ENCODE results near the gene CDH24.

CDH24 gene

GRCh38 chr14:23045419-23046357 lies 11.6 kb downstream of the CDH24 start:
- in situ Hi-C loops (cut with MboI; ENCODE audit: low sequenced_read_pairs): no loop called here

- in situ Hi-C loops (cut with MboI; ENCODE audit: low sequenced_read_pairs): no loop called here
Observed at GRCh38 chr14:23044840-23045239, 12.5 kb downstream of the CDH24 start.

DNA sequence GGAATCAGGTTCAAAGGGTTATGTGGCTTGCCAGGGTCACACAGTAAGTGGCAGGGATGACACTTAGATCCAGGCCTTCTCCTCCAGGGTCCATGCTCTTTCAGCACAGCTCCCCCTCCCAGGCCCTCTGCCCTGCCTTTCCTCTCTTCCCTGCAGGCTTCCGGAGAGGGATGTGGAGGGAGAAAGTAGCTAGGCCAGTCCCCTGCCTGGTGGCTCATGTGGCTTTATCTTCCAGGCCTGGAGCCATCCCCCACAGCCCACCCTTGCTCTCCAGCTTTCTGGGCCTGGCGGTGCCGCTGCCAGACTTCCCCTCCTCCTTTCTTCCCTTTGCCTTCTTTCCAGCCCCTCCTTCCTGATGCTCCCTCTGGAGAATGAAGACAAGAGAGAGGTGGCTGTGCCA lies 13.6 kb downstream of the CDH24 start:
- in situ Hi-C loops (cut with MboI; ENCODE audit: low sequenced_read_pairs): no loop called here

GRCh38 chr14:23043145-23043544 lies 14.2 kb downstream of the CDH24 start:
- in situ Hi-C loops (cut with MboI; ENCODE audit: low sequenced_read_pairs): no loop called here

DNA sequence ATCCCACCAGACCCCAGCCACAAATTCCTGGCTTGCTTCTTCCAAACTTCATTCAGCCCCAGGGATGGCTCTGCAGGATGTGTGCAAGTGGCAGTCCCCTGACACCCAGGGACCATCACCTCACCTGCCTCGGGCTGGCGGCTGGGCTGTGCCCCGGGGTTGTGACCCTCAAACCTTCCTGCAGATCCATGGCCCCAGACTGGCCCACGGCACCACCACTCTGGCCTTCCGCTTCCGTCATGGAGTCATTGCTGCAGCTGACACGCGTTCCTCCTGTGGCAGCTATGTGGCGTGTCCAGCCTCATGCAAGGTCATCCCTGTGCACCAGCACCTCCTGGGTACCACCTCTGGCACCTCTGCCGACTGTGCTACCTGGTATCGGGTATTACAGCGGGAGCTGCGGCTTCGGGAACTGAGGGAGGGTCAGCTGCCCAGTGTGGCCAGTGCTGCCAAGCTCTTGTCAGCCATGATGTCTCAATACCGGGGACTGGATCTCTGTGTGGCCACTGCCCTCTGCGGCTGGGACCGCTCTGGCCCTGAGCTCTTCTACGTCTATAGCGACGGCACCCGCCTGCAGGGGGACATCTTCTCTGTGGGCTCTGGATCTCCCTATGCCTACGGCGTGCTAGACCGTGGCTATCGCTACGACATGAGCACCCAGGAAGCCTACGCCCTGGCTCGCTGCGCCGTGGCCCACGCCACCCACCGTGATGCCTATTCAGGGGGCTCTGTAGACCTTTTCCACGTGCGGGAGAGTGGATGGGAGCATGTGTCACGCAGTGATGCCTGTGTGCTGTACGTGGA lies 15.0 kb downstream of the CDH24 start, which contains the start of gene PSMB11:
Gene PSMB11 (plus strand): TSS at position 51 of the 804 bp plus-strand sequence. CDS start 14 bp downstream, at position 65.
- in situ Hi-C loops (cut with MboI; ENCODE audit: low sequenced_read_pairs): no loop called here

GRCh38 chr14:23041729-23042128 lies 15.6 kb downstream of the CDH24 start:
- in situ Hi-C loops (cut with MboI; ENCODE audit: low sequenced_read_pairs): no loop called here

GRCh38 chr14:23040100-23040499 lies 17.2 kb downstream of the CDH24 start:
- in situ Hi-C loops (cut with MboI; ENCODE audit: low sequenced_read_pairs): no loop called here

DNA sequence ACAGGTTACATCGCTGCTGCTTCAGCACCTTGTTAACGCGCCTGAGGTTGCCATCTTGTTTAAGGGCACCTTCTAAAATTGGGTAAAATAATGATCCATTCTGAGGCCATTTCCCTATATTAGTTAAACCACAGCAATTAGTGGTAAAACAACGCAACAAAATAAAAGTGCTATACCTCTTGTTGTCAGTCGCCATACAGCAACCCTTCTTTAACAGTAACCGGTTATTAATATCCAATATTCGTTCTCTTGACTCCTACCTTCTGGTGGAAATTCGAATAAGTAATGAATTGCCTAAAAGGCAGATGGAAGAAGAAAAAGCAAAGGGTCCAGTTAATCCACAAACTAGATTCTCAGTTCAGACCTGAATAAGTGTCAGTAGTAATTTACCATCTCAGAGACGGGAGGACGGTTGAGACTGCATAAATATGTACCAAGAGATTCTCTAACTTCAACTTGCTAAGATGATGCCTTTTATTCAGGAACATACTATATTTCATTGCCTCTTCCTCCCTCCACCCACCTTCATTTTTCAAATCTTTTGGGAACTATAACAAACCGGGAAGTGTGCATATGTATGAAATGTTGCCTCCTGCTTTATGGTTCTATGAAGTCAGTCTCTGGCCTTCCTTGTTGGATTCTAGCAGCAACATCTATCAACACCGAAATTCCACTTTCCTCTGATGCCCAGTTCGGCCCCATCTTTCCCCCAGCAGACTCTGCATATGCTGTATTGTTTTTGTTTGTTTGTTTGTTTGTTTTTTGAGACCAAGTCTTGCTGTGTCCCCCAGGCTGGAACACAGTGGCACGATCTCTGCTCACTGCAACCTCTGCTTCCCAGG lies 21.8 kb downstream of the CDH24 start:
- in situ Hi-C loops (cut with MboI; ENCODE audit: low sequenced_read_pairs): no loop called here

DNA sequence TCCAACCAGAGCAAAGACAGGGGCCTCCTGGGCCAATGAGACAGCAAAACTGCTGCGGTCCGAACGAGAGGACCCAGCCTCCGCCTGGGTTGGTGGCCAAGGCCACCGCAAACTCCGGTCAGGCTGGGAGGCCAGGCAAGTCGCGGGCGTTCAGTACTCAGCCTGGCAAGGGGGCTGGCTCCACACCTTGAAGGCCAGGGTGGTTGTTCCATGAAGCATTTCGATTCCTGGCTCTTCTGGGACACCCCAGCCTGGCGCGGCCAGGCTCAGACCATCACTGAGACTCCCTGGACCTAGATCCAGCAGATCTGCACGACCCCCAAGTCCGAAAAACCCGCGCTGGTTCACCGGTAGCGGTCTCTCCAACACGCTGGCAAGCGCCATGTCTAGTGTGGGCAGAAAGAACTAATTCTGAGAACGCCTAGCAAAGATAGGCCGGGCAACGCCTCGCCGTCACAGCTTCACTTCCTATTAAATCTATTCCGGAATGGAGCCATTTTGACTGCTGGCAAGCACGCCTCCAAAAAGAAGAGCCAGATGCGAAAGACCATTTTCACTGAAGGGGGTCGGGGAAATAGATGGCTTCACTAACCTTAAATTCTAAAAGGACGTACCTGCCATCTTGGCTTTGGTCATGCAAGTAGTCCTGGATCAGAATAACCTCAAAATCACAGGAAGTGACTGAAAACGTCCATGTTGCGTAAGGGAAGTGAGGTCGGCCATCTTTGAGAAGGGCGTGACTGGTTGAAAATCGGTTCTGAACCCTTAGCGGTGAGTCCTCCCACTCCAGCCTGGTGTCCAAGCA lies 22.6 kb downstream of the CDH24 start, which contains the start of gene PSMB5:
Gene PSMB5 (minus strand): TSS at position 403 of the 805 bp plus-strand sequence. CDS start 19 bp downstream, at position 384.
- in situ Hi-C loops (cut with MboI; ENCODE audit: low sequenced_read_pairs): no loop called here

DNA sequence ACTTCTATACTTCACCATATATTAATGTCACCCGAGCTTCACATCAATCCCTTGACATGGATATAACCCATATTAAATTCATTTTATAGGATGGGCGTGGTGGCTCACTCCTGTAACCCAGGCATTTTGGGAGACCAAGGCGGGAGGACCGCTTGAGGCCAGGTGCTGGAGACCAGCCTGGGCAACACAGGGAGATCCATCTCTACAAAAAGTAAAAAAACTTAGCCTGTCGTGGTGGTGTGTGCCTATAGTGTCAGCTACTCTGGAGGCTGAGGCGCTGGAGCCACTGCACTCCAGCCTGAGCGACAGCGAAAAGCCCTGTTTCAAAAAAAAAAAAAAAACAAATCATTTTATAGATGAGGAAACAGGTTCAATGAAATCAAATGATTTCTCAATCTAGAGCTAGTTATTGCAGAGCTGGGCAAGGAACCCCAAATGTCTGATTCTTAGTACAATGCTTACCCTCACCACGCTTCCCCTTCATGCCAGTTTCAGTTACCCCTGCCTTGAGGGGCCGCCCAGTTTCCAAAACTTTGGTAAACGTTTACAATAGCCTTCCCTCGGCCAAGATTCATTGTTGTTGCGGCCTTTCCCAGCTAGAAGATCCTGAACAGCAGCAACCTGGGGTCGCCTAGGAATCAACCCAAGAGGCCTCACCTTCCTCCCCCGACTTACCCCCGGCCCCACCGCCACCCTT lies 23.4 kb downstream of the CDH24 start:
- in situ Hi-C loops (cut with MboI; ENCODE audit: low sequenced_read_pairs): no loop called here

GRCh38 chr14:23033251-23033727 lies 24.0 kb downstream of the CDH24 start:
- in situ Hi-C loops (cut with MboI; ENCODE audit: low sequenced_read_pairs): no loop called here

DNA sequence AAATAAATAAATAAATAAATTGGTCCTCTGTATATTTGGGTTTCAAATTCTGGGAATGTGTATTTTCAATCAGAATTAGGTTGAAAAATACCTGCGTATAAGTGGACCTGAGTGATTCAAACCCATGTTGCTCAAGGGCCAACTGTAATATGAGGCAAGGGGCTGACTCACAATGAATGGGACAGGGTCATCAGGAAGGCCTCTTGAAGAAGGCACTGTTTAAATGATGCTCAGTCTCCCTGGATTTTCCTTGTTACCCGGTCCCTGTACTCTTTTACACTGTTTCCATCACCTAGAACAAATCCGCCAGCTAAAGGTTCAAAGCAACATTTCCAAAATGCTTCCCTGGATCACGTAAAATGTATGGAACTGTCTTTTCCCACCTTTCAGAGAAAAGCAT lies 26.4 kb downstream of the CDH24 start:
- in situ Hi-C loops (cut with MboI; ENCODE audit: low sequenced_read_pairs): no loop called here

- in situ Hi-C loops (cut with MboI; ENCODE audit: low sequenced_read_pairs): no loop called here
Observed at GRCh38 chr14:23028799-23029198, 28.5 kb downstream of the CDH24 start.

- in situ Hi-C loops (cut with MboI; ENCODE audit: low sequenced_read_pairs): no loop called here
Observed at GRCh38 chr14:23025151-23025814, 32.0 kb downstream of the CDH24 start.

- in situ Hi-C loops (cut with MboI; ENCODE audit: low sequenced_read_pairs): no loop called here
Observed at GRCh38 chr14:23024612-23025075, 32.7 kb downstream of the CDH24 start.

DNA sequence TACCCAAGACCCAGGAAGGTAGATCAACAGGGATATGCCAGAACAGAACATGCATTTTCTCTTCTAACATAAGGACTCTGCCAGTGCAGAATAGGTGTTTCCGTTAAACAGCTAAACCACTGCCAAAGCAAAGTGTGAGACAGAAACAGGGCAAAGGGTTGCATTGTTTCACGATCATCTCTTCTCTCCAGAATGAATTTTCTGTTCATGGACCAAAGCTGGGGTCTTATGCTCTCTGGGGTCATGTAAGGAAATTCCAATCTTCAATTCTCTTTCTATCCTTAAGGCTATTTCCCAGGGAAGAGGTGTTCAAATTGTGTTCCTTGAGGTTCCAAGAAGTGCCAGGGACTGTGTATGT lies 33.5 kb downstream of the CDH24 start:
- in situ Hi-C loops (cut with MboI; ENCODE audit: low sequenced_read_pairs): no loop called here

- in situ Hi-C loops (cut with MboI; ENCODE audit: low sequenced_read_pairs): no loop called here
Observed at GRCh38 chr14:23023022-23023794, 34.1 kb downstream of the CDH24 start.

Data from HL-60/S4 treated with phorbol 12-myristate 13-acetate at 8.2 ng/mL for 4 days and 3 days (cell line).